Adrenal gland (tissue), 12 donors: ENCODE data around the gene PPFIA2. TPM values are rescaled to one million over a fixed set of nuclear protein-coding genes. Genes with fewer than 3 reads are reported as not detected.

ENCODE experiments used
- DNase-seq, 7 donors: peaks; one replicate each; pipeline ENCODE4 v3.0.0-alpha.2; 2019 to 2020
- H3K27ac ChIP-seq, 5 donors: fragments of 200-600 bp; sonication (generic) in 4 of 5; 1 replicate in 3 of 5; 2 replicates in 2 of 5; pipeline versions ENCODE4 v1.5.1 to v1.8.0; 2016 to 2020; ENCODE audit warnings: mild to moderate bottlenecking in 1 of 5
- H3K27me3 ChIP-seq: fragments of 200-600 bp; 2 replicates; pipeline ENCODE4 v1.8.0; 2021
- H3K36me3 ChIP-seq, 2 donors: fragments of 200-600 bp; replicated peaks in 1 of 2; 1 replicate in 1 of 2; 2 replicates in 1 of 2; pipeline versions ENCODE4 v1.5.1 to v1.8.0; 2018 to 2022
- H3K4me1 ChIP-seq, 2 donors: fragments of 200-600 bp; replicated peaks in 1 of 2; 1 replicate in 1 of 2; 2 replicates in 1 of 2; pipeline versions ENCODE4 v1.5.1 to v1.8.0; 2018 to 2021
- H3K4me3 ChIP-seq, 4 donors: fragments of 200-600 bp; sonication (generic) in 3 of 4; one replicate each; pipeline ENCODE4 v1.5.1; 2016 to 2018
- H3K9me3 ChIP-seq, 3 donors: fragments of 200-600 bp; sonication (generic) in 1 of 3; replicated peaks in 1 of 3; 1 replicate in 2 of 3; 2 replicates in 1 of 3; pipeline versions ENCODE4 v1.5.1 to v1.8.0; 2016 to 2021
- CTCF ChIP-seq, 6 experiments: fragments of 450-650 bp in 4 of 6; fragments of 200-600 bp in 2 of 6; sonication (generic) in 1 of 6; IDR thresholded peaks; 1 replicate in 5 of 6; 2 replicates in 1 of 6; pipeline versions ENCODE4 v1.5.1 to v1.8.0; 2016 to 2021; ENCODE audit warnings: antibody characterized with exemption in 6 of 6, mild to moderate bottlenecking in 2 of 6, moderate library complexity in 1 of 6
- POLR2A ChIP-seq, 2 donors: fragments of 450-650 bp; IDR thresholded peaks; one replicate each; pipeline ENCODE4 v1.6.1; 2017; ENCODE audit warnings: antibody characterized with exemption in 2 of 2, mild to moderate bottlenecking in 2 of 2, moderate library complexity in 1 of 2
- WGBS, 4 donors: extraction: QIAGEN DNeasy Blood & Tissue Kit in 2 of 4; methylation state at CpG; one replicate each; pipeline versions ENCODE4 v1.1.5 to v1.1.7; 2013 to 2017; 5-methylcytosine and 5-hydroxymethylcytosine counted together
- intact Hi-C, 2 donors: fragments of 100-400 bp; cut with DNase I; formaldehyde crosslinking; loops; one replicate each; pipeline versions ENCODE4 v1.14.1 to v1.15.0; 2022 to 2023
- polyA plus RNA-seq, 3 donors: library from polyadenylated mRNA; stranded (reverse); fragments of 200-250 nt in 2 of 3; fragments of 350-450 nt in 1 of 3; fragmentation: Illumina TruSeq in 1 of 3; extraction: RNeasy Lipid Tissue Mini Kit (QIAGEN cat#74804) in 1 of 3; gene quantifications; one replicate each; pipeline ENCODE4 v1.2.3, GENCODE V29; 2013 to 2014
- total RNA-seq, 9 donors: library from RNA; depleted of rRNA in 4 of 9; stranded (reverse); fragments of >200 nt in 4 of 9; fragments of 120-200 nt in 1 of 9; fragmentation: NEBNext Ultra II Directional in 1 of 9; extraction: Animal tissue kit (Norgen Biotek cat#: 25700) in 1 of 9; gene quantifications; one replicate each; pipeline versions ENCODE4 v1.1.0 to v1.2.4, GENCODE V29; 2013 to 2023
- donor health status: healthy with polysubstance abuse.
- donor health status: Bipolar disorder and iron deficiency.
- donor health status: DM: yes; HTN: yes; CAD: no.
- donor health status: DM: no; HTN: no; CAD: no.
- donor health status: DM: no; HTN: no; CAD: no.
- donor health status: DM: yes; HTN: yes; CAD: no.

The PPFIA2 gene
- total and polyA plus RNA-seq, 12 donors = 0.35 to 16.4 (median 2.4) TPM

DNA sequence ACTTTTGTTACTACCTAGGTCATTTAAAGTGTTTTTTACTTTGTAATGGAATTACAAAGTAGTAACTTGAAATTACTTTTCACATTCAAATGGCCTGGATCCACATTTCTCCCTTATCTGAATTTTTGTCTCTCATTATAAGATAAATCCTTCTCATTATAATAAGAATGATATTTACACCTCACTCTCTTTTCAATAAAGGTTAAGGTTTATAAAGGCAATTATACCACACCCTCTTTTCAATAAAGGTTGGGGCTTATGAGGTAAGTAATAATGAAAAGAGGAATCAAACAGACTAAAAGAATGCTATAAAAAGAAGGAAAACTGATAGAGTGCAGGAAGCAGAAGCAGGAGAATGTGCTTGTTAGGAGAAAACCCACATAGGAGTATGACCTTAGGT lies 470.5 kb downstream of the PPFIA2 start:
- H3K9me3 ChIP-seq = no peaks in the 10 kb centered on the region
- no peaks in the 10 kb centered on the region for H3K27me3 ChIP-seq
- no peak overlapping the region for H3K4me3 ChIP-seq
- no peak for DNase-seq
- H3K36me3 ChIP-seq = no peaks in the 10 kb centered on the region
- no peaks in the 10 kb centered on the region for H3K4me1 ChIP-seq
- TF ChIP-seq CTCF (IDR thresholded peaks at IDR 0.05) (no peak), POLR2A (IDR thresholded peaks at IDR 0.05) (no peak)
- no peak overlapping the region for H3K27ac ChIP-seq
- intact Hi-C loops = no loop called here

- no peaks in the 10 kb centered on the region for H3K36me3 ChIP-seq
- TF ChIP-seq POLR2A (IDR thresholded peaks at IDR 0.05) = no peak
- TF ChIP-seq CTCF (IDR thresholded peaks at IDR 0.05) = no peak
- 48 to 58% (median 50%) methylated on average over 3 of the region's 3 CpGs for WGBS, 4 donors
- H3K27ac ChIP-seq = no peak overlapping the region
- H3K27me3 ChIP-seq = no peaks in the 10 kb centered on the region
- no peaks in the 10 kb centered on the region for H3K9me3 ChIP-seq
- H3K4me1 ChIP-seq = no peaks in the 10 kb centered on the region
- no peak for DNase-seq
- intact Hi-C loops = no loop called here
- no peak overlapping the region for H3K4me3 ChIP-seq
Observed at GRCh38 chr12:81284137-81284536, 475.0 kb downstream of the PPFIA2 start.

DNA sequence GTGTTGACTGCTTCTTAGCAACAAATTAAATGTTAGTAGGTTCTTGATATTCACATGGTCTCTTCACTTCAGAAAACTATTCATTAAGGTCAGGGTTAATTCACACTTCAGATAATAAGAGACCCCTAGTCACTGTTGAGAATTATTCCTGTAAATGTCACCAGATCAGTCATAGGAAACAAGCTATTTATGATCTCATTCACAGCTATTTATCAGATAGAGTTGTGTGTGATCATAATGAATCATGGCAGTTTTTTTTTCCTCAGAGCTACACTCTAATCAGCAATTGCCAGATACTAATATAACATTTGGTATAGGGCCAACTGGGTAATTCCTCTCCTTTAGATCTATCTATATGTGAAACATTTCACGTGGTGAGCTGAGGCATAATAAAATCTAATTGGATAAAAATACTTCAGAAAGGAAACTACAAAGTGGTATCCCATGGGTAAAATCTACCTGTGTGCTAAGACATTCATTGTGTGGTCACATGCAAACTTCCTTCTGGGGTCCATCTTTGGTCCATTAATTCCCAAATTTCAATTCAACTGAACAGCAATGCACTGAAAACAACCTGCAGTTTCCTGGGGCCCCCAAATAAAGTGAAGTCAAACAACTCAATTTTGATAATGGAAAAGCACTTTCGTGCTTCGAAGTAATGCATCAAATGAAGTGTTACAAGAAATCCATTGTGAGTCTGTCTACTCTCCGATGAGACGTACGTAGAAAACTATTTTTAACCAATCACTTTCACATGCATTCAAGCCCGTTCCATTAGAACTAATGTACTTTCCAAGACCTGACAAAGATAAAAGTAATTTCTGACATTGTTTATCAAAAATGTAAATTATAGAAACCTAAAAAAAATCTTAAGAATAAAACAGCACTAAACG lies 484.3 kb downstream of the PPFIA2 start:
- Histone ChIP-seq H3K27ac (no peak overlapping the region), H3K27me3 (no peaks in the 10 kb centered on the region), H3K4me1 (no peaks in the 10 kb centered on the region), H3K36me3 (no peaks in the 10 kb centered on the region), H3K4me3 (no peak overlapping the region), H3K9me3 (no peaks in the 10 kb centered on the region)
- 77 to 83% (median 80%) methylated on average over 8 of the region's 8 CpGs for WGBS, 4 donors
- no peak for TF ChIP-seq POLR2A (IDR thresholded peaks at IDR 0.05)
- no peak for TF ChIP-seq CTCF (IDR thresholded peaks at IDR 0.05)
- DNase-seq = no peak
- intact Hi-C loops = no loop called here

DNA sequence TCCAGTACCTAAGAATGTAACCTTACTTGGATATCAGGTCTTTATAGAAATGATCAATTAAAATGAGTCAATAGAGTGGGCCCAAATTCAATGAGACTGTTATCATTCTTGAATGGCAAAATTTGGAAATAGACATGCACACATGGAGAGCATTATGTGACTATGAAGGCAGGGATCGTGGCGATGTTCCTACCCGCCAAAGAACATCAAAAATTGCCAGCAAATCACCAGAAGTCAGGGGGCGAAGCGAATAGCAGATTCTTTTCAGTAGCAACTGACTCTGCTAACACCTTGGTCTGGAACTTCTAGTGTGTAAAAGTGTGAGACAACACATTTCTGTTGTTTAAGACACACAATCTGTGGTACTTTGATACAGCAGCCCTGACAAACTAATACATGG lies 488.8 kb downstream of the PPFIA2 start:
- Histone ChIP-seq H3K4me1 (no peaks in the 10 kb centered on the region), H3K27ac (no peak overlapping the region), H3K4me3 (no peak overlapping the region), H3K27me3 (no peaks in the 10 kb centered on the region), H3K36me3 (no peaks in the 10 kb centered on the region), H3K9me3 (no peaks in the 10 kb centered on the region)
- TF ChIP-seq POLR2A (IDR thresholded peaks at IDR 0.05) (no peak), CTCF (IDR thresholded peaks at IDR 0.05) (no peak)
- DNase-seq = no peak
- intact Hi-C loops = no loop called here
- WGBS, 4 donors = 89 to 95% (median 94%) methylated on average over 5 of the region's 5 CpGs
